K562 (cell line): ENCODE measurements around the gene TRAPPC5. TPM values are rescaled to one million over a fixed set of nuclear protein-coding genes. Genes with fewer than 3 reads are reported as not detected.

Experiments used
- BRCA1 ChIP-seq, 2 experiments: fragments of 450-650 bp in 1 of 2; sonication (generic) in 1 of 2; formaldehyde crosslinking in 1 of 2; IDR thresholded peaks; 2 replicates each; pipeline versions ENCODE4 v1.5.0 to v1.6.1; 2017 to 2020; ENCODE audit warnings: mild to moderate bottlenecking in 1 of 2, missing genetic modification reagents in 1 of 2
- CBX8 ChIP-seq: fragments of 200-600 bp; sonication (generic); IDR thresholded peaks from 2 replicates; pipeline ENCODE4 v1.6.1; 2012; ENCODE audit warnings: borderline replicate concordance, mixed run types, low read depth, mild to moderate bottlenecking, moderate library complexity, mixed read lengths, low read length, control low read depth, inconsistent platforms; ENCODE audit not compliant: poor library complexity, severe bottlenecking; ENCODE audit errors: extremely low read depth
- EP300 ChIP-seq: IDR thresholded peaks from 2 replicates; pipeline ENCODE4 v1.6.1; 2012; ENCODE audit warnings: low read length, improper control_type of control experiment
- FOXA1 ChIP-seq: fragments of 450-650 bp; IDR thresholded peaks from 2 replicates; pipeline ENCODE4 v1.6.1; 2016; ENCODE audit warnings: mild to moderate bottlenecking, borderline replicate concordance
- GTF2F1 ChIP-seq: IDR thresholded peaks from 2 replicates; pipeline ENCODE4 v1.6.1; 2011; ENCODE audit warnings: low read depth, low read length, improper control_type of control experiment
- MAFG ChIP-seq: fragments of 450-650 bp; conservative IDR thresholded peaks from 2 replicates; pipeline ENCODE4 v1.6.1; 2016; ENCODE audit warnings: missing genetic modification characterization, missing compliant biosample characterization
- MCM3 ChIP-seq: fragments of 450-650 bp; IDR thresholded peaks from 2 replicates; pipeline ENCODE4 v1.6.1; 2016
- MTA1 ChIP-seq: fragments of 450-650 bp; IDR thresholded peaks from 2 replicates; pipeline ENCODE4 v1.6.1; 2017; ENCODE audit warnings: borderline replicate concordance
- NFE2L1 ChIP-seq: fragments of 450-650 bp; IDR thresholded peaks from 2 replicates; pipeline ENCODE4 v1.6.1; 2016; ENCODE audit warnings: missing genetic modification characterization, low read depth, mild to moderate bottlenecking, missing compliant biosample characterization, moderate library complexity, borderline replicate concordance
- NFRKB ChIP-seq: fragments of 450-650 bp; IDR thresholded peaks from 2 replicates; pipeline ENCODE4 v1.6.1; 2016; ENCODE audit warnings: low read depth
- NR2C2 ChIP-seq, 2 experiments: fragments of 200-800 bp in 1 of 2; sonication (Bioruptor generic) in 1 of 2; sonication (generic) in 1 of 2; formaldehyde crosslinking in 1 of 2; IDR thresholded peaks; 2 replicates each; pipeline versions ENCODE4 v1.6.1 to v1.8.0; 2016 to 2022; ENCODE audit warnings: mild to moderate bottlenecking in 1 of 2, missing compliant biosample characterization in 1 of 2, missing genetic modification characterization in 1 of 2, missing genetic modification reagents in 1 of 2
- SNIP1 ChIP-seq: fragments of 450-650 bp; IDR thresholded peaks from 2 replicates; pipeline ENCODE4 v1.7.1; 2017; ENCODE audit warnings: low read depth, mild to moderate bottlenecking
- SREBF2 ChIP-seq: sonication (generic); formaldehyde crosslinking; IDR thresholded peaks from 2 replicates; pipeline ENCODE4 v1.4.0; 2020; ENCODE audit warnings: mild to moderate bottlenecking, missing genetic modification reagents
- TCFL5 ChIP-seq: fragments of 250-450 bp; sonication (Bioruptor Pico); conservative IDR thresholded peaks from 2 replicates; pipeline ENCODE4 v1.6.1; 2021; ENCODE audit warnings: mild to moderate bottlenecking, moderate library complexity, matching md5 sums
- YY1 ChIP-seq, 3 experiments: IDR thresholded peaks; 2 replicates each; pipeline ENCODE4 v1.6.1; 2011; ENCODE audit warnings: low read length in 2 of 3, mild to moderate bottlenecking in 2 of 3, moderate library complexity in 2 of 3, borderline replicate concordance in 1 of 3, control low read depth in 1 of 3, low read depth in 1 of 3; ENCODE audit not compliant: insufficient read depth in 3 of 3, insufficient replicate concordance in 2 of 3, control insufficient read depth in 1 of 3, insufficient read length in 1 of 3; ENCODE audit errors: extremely low read depth in 1 of 3
- ZFP30 ChIP-seq: fragments of 250-450 bp; sonication (Bioruptor Pico); IDR thresholded peaks from 2 replicates; pipeline ENCODE4 v1.8.0; 2022; ENCODE audit warnings: moderate library complexity, mild to moderate bottlenecking, inconsistent platforms, borderline replicate concordance
- ZNF217 ChIP-seq: sonication (generic); formaldehyde crosslinking; IDR thresholded peaks from 2 replicates; pipeline ENCODE4 v1.8.0; 2022; ENCODE audit warnings: mild to moderate bottlenecking, missing genetic modification reagents
- polyA plus RNA-seq, 8 experiments: library from polyadenylated mRNA; depleted of rRNA in 4 of 8; stranded (reverse) in 5 of 8; unstranded in 3 of 8; fragments of >200 nt; fragmentation: Nextera tagmentation in 2 of 8; fragmentation: Illumina TruSeq in 1 of 8; extraction: Ambion mirVana in 2 of 8; extraction: Trizol in 1 of 8; gene quantifications; 2 replicates each; pipeline versions ENCODE4 v1.2.1 to v1.2.3, GENCODE V29; 2011 to 2014; ENCODE audit warnings: inconsistent platforms in 1 of 8, missing spikeins in 1 of 8
- total RNA-seq, 7 experiments: library from RNA; depleted of rRNA in 6 of 7; stranded (reverse); fragments of >200 nt in 6 of 7; fragmentation: Illumina TruSeq in 2 of 7; extraction: Trizol in 2 of 7; gene quantifications; 2 replicates each; pipeline versions ENCODE4 v1.2.1 to v1.2.3, GENCODE V29; 2011 to 2021; ENCODE audit warnings: low replicate concordance in 1 of 7
- TF ChIP-seq, protein P1 (sequence below): sonication (generic); formaldehyde crosslinking; IDR thresholded peaks from 2 replicates; pipeline ENCODE4 v1.8.0; 2022; ENCODE audit warnings: mild to moderate bottlenecking, low read depth, missing genetic modification reagents
- TF ChIP-seq, protein P2 (sequence below): fragments of 250-450 bp; sonication (Bioruptor Pico); IDR thresholded peaks from 2 replicates; pipeline ENCODE4 v1.4.0; 2020; ENCODE audit warnings: mild to moderate bottlenecking

TRAPPC5 gene
- total and polyA plus RNA-seq, 9 of the 15 experiments (the other 6 are each of a cell fraction or from before 2014, with no cell fraction given) = 2.0 to 76.9 (median 29.3) TPM

DNA sequence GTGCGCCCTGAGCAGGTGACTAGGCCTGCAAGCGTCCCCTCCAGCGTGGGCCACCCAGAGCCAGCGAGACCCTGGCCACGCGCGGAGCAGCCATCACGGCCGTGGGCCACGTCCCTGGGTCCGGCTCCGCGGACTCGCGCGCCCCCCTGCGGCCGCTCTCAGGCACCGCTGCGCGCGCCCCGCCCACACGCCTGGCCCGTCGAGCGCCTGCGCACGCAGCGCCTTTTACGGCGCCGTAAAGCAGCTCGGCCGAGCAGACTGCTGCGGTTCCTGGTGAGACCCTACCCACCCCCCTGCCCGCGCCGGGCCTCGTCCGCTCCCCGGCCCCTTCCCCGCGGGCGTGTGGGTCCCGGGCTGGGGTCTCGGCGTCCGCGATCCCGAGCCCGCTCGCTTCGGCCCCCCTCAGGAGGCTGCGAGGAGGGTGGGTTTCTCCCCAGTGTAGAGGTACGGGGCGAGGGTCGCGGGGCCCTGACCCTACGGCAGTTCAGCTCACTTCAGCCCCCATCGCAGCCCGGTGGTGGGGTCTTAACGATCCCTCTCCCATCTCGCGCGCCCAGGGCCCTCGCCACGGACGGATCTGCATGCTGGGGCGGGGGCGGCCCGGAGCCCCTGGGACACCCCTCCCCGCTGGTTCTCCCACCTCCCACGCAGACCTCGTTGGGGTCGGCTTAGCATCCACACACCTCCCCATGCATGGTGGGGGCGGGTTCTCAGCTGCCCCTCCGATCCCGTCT lies at the start of gene TRAPPC5 (continued):
- TF ChIP-seq, protein P1, sequence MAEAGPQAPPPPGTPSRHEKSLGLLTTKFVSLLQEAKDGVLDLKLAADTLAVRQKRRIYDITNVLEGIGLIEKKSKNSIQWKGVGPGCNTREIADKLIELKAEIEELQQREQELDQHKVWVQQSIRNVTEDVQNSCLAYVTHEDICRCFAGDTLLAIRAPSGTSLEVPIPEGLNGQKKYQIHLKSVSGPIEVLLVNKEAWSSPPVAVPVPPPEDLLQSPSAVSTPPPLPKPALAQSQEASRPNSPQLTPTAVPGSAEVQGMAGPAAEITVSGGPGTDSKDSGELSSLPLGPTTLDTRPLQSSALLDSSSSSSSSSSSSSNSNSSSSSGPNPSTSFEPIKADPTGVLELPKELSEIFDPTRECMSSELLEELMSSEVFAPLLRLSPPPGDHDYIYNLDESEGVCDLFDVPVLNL (CRISPR knock-in tag) = no peak
- TF ChIP-seq YY1 (IDR thresholded peaks at IDR 0.05; ENCODE audit: borderline replicate concordance in 1 of 3, control insufficient read depth in 1 of 3, extremely low read depth in 1 of 3, insufficient read depth in 3 of 3, insufficient read length in 1 of 3, insufficient replicate concordance in 2 of 3, low read depth in 1 of 3, low read length in 2 of 3) = peak; percentile 47 to 83 (median 73)
- no peak for TF ChIP-seq MAFG (tag)
- TF ChIP-seq NFRKB = no peak
- no peak for TF ChIP-seq ZFP30 (CRISPR knock-in tag)
- TF ChIP-seq MCM3 = no peak
- no peak for TF ChIP-seq FOXA1
- no peak for TF ChIP-seq CBX8
- no peak for TF ChIP-seq EP300
- no peak for TF ChIP-seq GTF2F1
- TF ChIP-seq, protein P2, sequence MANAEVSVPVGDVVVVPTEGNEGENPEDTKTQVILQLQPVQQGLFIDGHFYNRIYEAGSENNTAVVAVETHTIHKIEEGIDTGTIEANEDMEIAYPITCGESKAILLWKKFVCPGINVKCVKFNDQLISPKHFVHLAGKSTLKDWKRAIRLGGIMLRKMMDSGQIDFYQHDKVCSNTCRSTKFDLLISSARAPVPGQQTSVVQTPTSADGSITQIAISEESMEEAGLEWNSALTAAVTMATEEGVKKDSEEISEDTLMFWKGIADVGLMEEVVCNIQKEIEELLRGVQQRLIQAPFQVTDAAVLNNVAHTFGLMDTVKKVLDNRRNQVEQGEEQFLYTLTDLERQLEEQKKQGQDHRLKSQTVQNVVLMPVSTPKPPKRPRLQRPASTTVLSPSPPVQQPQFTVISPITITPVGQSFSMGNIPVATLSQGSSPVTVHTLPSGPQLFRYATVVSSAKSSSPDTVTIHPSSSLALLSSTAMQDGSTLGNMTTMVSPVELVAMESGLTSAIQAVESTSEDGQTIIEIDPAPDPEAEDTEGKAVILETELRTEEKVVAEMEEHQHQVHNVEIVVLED = peak; percentile 50; the same call in 1 of the 2 replicates
- TF ChIP-seq MTA1 = no peak
- no peak for TF ChIP-seq NR2C2 (CRISPR knock-in tag; IDR thresholded peaks at IDR 0.05)
- no peak for TF ChIP-seq NR2C2 (tag; IDR thresholded peaks at IDR 0.05)
- TF ChIP-seq NFE2L1 (tag) = no peak
- TF ChIP-seq BRCA1 (IDR thresholded peaks at IDR 0.05) = no peak
- no peak for TF ChIP-seq BRCA1 (CRISPR knock-in tag; IDR thresholded peaks at IDR 0.05)
- TF ChIP-seq TCFL5 (CRISPR knock-in tag) = no peak
- TF ChIP-seq SREBF2 (CRISPR knock-in tag) = no peak
- no peak for TF ChIP-seq ZNF217
- no peak for TF ChIP-seq SNIP1
